HG03520 (cell line): ENCODE results near the gene PLXDC1.

Experiments used
- ATAC-seq: cut with Tn5 transposase; IDR thresholded peaks from one replicate; pipeline ENCODE4 v1.9.1; 2021; ENCODE audit warnings: mild to moderate bottlenecking, moderate library complexity; ENCODE audit not compliant: unreplicated experiment

PLXDC1 gene

DNA sequence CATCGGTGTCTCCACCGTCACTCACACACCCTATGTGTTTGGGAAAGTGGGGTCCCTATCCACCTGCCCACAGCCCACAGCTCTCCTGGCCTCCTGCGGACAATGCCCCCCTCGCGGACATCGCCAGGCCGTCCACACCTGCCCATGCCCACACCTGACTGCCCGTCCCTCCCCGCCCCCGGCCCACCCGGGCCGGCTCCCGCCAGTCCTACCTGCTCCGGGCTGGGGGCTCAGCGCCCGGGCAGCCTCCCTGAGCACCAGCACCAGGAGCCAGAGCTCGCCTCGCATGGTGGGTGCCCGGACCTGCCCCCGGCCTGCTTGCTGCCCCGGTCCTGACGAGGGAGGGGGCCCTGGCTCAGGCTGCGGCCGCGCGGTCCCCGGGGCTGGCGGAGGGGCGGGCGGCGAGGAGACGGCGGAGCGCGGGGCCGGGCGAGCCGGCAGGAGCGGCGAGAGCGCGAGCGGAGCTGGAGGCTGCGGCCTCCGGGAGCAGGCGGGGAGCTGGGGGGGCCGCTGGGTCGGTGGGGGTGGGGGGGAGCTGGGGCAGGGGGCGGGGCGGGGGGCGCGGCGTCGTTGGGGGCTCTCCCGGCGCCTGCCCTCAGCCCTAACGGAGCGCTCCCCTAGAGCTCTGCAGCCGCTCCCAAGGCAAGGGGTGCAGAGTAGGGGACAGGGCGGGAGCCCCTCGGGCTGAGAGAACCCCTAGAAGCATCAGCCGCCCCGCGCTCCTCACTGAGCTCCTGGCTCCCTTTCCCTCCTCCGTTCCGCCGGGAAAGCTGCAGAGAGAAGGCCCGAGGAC is at the start of gene PLXDC1:
Gene PLXDC1 (minus strand): TSS at position 488 of the 793 bp plus-strand sequence. CDS start 200 bp downstream, at position 288.
- ATAC-seq = no peak

DNA sequence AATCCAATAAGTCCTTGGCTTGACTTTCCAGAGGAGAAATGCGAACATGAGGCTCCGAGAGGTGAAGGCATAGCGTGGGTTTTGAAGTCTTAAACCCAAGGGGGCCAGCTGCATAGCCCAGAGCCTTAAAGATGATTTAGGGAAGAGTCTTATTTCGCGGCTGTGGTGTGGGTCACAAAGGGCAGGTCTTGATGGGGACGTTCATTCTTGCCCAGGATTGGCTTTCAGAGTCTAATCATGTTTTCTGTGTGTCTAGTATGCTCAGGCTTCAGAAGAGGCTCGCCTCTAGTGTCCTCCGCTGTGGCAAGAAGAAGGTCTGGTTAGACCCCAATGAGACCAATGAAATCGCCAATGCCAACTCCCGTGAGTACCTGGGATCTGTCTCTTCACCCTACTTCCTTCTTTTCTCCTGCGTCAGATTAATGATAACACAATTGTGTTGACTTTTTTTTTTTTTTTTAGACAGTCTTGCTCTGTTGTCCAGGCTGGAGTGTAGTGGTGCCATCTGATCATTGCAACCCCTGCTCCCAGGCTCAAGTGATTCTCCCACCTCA is 49.6 kb upstream of the PLXDC1 start:
- no peak for ATAC-seq

DNA sequence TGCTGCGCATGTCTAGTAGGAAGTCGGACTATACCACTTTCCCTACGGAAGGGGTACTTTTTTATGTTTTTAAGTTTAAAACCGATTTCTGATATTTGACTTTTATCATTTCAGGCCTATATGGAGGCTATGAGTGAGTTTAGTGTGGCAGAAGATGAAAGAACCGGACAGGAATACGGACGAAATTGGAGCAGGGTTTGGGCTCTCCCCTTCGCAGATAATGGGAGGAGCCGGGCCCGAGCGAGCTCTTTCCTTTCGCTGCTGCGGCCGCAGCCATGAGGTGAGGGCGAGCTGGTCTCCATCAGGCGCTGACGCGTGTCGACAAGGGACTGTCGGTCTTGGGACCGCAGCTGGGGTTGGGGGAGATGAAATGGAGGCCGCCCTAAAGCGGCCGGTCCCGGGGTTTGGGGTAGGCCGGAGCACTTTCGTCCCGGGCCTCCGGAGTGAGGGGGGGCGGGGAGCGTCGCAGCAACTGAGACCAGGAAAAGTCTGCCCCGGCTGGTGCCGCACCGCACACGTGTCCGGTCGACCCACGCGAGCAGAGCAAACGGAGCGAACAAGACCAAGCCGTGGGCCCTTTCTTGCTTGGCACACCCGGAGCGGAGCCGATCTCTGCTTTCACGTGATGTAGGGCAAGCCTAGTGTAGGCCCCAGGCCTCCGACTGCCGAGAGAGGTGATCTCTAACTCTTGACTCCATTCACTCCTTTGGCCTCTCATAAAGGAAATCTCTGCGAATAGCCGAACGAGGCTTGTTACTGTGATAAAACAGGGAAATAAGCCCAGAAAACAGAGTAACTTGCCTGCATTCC is 48.8 kb upstream of the PLXDC1 start, which contains the start of gene RPL19:
Gene RPL19 (plus strand): TSS at position 214 of the 810 bp plus-strand sequence. CDS start 62 bp downstream, at position 276.
- peak; percentile 61 for ATAC-seq

DNA sequence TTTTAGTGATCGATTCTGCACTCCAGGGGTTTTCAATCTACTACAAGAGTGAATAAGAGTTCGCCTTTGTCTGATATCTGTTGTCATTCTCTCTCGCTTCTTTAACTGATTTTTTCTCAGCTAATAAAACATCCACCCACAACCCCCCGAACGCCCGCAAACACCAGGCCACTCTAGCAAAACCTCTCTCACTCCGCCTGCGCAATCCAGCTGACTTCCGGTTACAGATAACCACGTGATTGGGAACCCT is 48.3 kb upstream of the PLXDC1 start:
- ATAC-seq = peak; percentile 46

DNA sequence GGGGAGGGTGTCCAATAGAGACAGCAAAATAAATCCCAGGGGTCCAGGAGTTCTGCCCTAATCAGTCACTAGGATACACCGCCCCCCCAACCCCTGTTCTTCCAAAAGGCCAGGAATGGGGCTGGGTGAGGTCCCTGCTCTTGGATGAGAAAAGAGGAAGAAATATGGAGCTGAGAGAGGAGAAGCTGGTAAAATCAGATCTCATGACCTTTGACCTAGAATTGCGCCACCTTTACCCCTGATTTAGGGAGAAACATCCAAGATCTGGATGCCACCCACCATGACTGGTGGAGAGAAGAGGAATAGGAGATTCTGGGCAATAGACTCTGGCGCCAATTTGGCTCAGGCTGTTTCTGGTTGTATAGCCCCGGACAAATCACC is 46.7 kb upstream of the PLXDC1 start:
- ATAC-seq = no peak

DNA sequence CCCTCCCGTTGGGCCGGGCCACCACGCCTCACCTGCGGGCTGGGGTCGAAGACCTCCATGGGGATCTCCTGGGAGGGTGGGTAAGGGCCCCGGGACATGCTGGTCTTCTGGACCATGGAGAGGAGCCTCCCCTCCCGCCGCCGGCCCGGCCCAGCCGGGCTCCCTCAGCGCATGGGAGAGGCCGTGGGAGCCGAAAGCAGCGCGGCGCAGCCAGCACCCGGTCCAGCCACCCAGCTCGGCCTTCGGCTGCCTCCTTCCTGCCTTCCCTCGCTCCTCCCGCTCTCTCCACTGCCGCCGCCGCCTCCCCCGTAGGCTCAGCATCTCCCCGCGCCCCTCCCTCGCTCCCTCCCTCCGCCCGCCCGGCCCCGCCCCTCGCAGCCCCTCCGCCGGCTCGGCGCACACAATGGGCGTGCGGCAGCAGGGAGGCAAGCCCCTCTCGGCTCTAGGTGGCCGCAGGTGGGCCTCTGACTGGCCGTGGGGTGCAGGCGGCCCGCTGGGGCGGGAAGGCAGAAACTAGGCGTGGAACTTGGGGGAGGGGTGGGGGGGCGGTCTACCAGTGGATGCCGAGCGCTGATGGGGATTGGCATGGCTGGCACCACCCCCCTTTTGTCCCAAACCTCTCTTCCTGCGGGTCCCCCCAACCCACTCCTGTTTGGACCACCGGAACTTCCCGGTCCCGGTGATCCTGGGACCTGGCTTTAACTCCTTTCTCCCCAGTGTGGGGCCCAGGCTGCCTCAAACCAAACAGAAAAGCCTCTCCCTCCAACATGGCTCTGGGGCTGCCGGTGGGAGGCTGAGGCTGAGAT is 46.1 kb upstream of the PLXDC1 start, which contains the start of gene CACNB1:
Gene CACNB1 (minus strand): TSS at position 290 of the 806 bp plus-strand sequence. CDS start 174 bp downstream, at position 116.
- no peak for ATAC-seq

DNA sequence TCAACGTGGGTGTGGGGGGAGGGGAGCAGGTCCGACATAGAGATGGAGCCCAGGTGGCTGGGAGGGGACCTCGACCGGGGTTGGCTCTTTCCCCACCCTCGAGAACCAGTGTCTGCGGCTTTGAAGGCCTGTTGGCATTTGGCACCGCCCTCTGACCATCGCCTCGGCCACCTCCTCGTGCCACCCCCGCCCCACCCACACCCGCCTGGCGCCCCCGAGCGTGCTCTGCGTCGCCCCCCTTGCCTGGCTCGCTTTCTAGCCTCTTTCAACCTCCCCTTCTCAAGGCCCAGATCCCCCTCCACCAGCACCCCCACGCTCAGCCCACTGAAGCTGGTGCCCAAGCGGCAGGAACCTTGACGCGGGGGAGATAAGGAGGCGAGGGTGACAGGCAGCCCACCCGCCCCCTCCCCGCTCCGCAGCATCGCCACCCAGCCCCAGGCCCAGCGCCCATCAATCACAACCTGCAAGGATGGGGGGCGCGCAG is 45.4 kb upstream of the PLXDC1 start:
- ATAC-seq = no peak

DNA sequence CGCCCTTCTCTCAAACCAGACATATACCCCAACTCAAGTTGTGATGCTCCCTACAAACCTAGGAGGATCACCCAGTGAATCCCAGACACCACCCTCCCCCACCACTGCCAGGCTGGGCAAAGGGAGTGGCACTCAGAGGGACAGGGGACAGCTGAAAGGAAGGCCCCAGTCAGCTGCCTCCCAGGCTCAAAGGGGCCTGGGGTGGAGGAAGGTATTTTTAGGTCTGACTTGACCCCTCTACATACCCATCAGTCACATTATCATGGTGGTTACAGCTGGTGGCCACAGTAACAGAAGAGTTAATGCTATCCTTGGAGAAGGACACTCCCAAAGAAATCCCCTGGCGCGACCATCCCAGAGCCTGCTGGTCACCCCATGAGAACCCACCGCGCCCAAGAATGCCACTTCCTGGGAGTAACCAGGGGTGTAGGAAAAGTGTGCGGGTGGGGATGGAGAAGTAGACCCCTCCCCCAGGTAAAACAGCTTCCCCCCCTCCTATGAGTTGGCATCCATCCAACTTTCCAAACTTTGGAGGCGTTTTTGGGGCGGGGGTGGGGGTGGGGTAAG is 44.9 kb upstream of the PLXDC1 start:
- ATAC-seq = no peak

DNA sequence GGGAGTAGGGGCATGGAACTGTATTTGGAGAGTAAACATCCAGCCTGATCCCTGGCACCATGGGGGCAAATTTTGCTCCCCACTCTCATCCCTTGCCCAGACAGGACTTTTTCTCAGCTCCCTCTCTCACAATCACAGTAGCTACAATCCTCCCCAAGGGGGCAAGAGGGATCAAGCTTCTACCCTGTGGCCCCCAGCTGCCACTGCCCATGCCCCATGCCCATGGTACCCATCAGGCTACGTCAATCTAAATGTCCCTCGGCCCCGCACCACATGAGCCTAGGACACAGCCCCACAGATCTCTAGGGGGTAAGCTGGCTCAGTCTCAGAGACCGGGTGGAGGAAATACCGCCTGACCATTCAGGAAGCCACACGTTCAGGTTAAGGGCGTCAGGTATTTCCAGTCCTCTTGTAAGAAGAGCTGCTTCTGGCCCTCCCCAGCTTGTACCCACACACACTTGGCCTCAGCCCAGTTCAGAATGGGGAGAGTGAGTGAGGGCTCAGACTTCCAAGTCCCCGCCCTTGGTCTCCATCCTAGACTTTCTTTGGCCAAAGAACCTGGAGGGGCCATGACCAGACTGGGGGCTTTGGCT is 44.2 kb upstream of the PLXDC1 start:
- ATAC-seq = no peak

DNA sequence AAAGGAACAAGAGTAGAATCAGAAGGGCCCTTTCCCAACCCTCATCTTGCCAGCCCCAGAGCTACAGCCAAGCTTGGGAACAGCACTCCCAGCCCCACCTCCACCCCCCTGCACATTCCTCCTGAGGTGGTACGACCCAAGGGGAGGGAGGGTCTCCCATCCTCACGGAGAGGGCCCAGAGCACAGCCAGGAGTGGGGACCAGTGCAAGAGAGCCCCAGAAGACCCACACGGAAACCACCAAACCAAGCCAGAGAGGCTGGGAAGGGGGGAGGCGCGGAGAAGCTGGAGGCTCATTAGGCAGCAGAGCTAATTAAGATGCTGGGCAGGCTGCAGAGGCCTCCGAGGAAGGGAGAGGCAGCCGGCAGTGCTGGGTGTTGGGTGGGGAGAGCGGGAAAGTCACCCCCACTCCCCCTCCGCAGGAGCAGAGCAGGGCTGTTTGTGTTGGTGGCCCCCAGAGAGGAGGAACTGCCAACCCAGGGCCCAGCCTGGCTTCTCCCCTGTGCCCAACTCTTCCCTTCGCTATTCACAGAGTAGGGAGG is 43.6 kb upstream of the PLXDC1 start:
- ATAC-seq = no peak

DNA sequence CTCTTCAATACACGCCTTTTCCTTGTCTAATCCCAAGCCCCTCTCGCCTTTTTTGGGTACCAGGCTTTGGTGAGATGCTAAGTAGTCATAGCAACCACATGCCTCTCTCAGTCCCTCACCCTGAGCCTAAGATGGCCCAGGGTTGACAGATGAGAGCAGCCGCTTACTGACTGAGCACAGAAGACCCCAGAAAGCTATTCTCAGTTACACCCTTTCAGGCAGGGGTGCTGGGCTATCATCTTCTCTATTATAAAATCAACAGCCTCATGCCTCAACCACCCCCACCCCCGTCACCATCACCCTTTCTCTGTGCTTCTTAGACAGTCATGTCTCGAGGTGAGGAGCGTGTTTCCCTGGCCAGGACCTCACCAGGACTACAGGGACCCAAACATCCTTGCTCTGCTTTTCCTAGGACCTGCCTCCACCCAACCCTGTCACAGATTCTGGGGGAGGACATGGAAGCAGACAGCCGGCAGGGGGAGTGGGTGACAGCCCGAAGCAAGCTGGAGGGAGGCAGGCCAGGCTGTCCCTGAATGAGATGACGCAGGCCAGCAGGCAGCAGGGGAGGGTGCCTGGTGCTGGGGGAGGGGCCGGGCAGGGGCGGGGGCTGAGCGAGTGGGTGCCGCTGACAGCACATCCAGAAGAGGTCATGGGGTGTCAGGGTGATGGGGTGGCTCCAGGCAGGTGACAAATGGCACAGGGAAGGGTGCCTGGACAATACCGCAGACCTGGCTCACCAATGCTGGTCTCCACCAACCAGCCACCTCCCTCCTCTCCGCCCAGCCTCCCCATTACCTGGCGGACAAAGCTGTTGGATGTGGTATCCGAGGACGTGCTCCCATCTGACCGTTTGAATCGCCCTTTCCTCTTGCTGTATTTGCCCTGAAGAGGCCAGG is 42.9 kb upstream of the PLXDC1 start:
- ATAC-seq = no peak

DNA sequence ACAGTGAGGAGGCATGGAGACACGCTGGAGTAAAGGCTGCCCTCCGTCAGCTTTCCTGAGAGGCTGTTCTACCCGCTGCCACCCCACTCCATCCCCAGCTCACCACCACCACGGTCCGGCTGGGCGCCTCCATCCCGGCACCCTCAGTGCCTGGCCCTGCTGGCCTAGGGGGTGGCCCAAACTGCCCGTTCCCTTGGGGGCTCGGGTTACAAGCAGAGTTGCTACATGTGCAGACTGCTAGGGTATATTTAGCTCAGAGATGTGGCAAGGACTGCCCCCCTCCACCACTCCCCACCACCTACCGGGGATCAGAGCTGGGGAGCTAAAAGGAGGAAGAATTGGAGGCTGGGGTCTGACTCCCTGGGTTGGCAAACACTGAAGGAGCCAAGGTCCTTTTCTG is 41.9 kb upstream of the PLXDC1 start:
- no peak for ATAC-seq

DNA sequence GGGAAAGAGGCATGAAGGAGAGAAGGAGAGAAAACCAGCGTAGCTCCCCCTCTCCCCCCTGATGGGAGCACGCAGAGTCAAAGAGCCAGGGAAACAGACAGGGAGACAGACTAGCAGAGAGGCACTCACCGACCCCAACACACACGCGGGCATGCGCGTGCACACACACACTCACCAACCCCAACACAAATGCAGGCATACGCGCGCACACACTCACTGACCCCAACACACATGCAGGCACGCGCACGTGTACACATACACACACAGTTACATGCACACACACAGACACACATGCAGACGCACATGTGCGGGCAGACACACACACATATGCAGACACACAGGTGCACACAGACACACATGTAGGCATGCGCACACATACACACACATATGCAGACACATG is 41.5 kb upstream of the PLXDC1 start:
- ATAC-seq = no peak

DNA sequence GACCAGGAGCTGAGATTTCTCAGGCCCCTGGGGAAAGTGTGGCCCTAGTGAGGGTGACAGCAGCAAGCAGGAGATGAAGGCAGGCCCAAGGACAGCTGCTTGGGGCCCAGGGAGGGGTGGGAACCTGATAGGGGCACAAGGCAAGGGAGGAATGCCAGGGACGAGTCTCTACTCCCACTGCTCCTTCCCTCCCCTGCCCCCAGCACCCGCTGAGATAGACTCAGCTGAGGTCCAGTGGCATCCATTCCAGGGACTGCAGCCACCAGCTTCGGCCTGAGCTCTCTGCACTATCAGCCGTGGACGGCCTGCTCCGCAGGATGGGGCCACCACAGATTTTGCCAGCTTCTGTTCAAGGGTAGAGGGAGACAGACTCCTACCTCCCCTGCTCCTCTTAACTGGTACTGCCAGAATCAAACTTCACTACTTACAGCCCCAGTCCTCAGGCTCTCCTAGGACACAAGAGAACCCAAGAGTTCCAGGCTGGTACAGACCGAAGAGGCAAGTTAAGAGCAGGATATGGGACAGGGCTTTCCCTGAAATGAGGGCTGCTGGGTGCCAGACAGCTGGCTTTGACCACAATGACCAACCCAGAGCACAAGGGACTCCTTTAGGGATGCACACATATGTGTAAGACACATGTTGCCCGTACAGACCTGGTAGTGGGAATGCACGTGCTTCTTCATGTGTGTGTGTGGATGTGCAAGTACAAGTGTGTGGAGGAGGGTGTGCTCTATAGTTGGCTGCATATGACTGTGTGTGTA is 40.5 kb upstream of the PLXDC1 start:
- no peak for ATAC-seq

DNA sequence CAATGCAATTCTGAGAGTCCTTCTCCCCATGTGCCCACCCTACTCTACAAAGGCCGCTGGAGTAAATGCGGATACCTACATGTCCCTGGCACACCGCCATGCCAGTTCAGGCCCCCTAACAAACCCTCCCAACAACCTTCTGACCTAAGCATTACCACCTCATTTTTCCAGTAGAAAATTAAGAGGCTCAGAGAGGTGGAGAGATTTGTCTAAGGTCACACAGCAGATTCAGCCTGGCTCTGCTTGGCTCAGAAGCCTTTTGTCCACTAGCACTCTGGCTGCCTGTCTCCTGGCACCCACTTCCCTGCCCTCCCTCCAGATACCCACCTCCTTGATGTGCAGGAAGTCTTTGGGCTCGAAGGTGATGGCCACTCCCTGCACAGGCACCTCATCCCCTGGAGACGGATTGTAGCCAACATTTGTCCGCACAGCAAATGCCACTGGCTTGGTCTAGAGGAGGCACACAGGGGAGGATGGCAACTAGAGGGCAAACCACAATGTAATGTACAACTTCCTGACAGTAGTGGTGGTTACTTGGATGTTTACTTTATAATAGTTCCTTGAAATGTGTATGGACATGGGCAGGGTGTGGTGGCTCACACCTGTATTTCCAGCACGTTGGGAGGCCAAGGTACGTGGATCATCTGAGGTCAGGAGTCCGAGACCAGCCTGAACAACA is 35.9 kb upstream of the PLXDC1 start:
- no peak for ATAC-seq

DNA sequence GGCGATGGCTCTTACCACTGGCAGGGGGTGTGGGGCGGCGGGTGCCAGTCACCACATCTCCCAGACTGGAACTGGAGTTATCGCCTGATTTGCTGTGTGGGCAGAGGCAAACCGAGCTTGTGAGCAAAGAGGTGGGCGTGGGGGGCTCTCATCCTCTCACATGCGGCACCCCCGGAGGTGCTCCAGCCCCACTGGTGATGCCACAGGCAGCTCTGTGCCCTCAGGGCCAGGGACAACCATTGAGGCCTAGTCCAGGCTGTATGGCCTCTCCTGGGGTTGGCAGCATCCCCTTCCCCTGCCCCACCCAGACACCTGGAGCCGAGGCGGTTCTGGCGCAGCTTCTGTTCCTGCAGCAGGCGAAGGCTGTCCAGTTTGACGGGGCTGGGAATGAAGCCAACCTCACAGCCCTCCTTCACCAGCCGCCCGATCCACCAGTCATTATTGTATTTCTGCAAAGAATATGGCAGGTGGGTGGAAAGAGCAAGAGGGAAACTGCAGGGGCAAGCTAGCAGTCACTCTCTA is 35.1 kb upstream of the PLXDC1 start:
- ATAC-seq = no peak

DNA sequence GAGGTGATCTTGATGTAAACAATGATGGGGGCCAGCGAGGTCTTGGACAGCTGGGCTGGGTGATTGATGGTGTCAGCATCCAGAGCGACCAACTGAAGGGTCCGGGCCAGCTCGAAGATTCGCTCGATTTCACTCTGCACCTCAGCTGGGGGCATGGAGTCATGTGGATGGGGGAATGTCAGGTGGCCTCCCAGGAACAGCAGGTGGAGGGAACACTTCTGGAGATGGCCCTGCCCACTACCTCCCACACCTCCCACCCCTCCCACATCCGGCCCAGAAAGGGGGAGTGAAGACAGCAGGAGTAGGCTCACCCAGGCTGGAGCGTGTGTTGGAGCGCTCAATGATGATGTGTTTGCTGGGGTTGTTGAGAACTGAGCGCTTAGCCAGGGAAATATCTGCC is 32.3 kb upstream of the PLXDC1 start:
- no peak for ATAC-seq
